Omental fat pad (tissue), 4 donors: ENCODE results near the gene SH3TC1. TPM values are rescaled to one million over a fixed set of nuclear protein-coding genes. Genes with fewer than 3 reads are reported as not detected.

Experiments
- ATAC-seq: fragments of 150-250 bp; one replicate; pipeline ENCODE4 v1.9.1; 2016; ENCODE audit warnings: mild to moderate bottlenecking, moderate library complexity; ENCODE audit not compliant: low FRiP score
- DNase-seq: peaks from one replicate; pipeline ENCODE4 v3.0.0-alpha.2; 2019; ENCODE audit warnings: low spot score
- CTCF ChIP-seq, 3 donors: fragments of 450-650 bp; IDR thresholded peaks; one replicate each; pipeline ENCODE4 v1.5.1; 2016 to 2017; ENCODE audit warnings: antibody characterized with exemption in 3 of 3, mild to moderate bottlenecking in 3 of 3, moderate library complexity in 2 of 3
- total RNA-seq, 4 donors: library from RNA; depleted of rRNA; stranded (reverse); fragments of >200 nt; gene quantifications; one replicate each; pipeline ENCODE4 v1.1.0, GENCODE V29; 2016

The SH3TC1 gene
- total RNA-seq, 4 donors from 2014 or later, result 23.0 to 70.3 (median 29.1) TPM

- DNase-seq, result no peak
- TF ChIP-seq CTCF (IDR thresholded peaks at IDR 0.05), result no peak
- ATAC-seq, result no peak
Measured at GRCh38 chr4:8250637-8251036, 51.5 kb downstream of the SH3TC1 start.

- no peak for ATAC-seq
- TF ChIP-seq CTCF (IDR thresholded peaks at IDR 0.05), result no peak
Measured at GRCh38 chr4:8251110-8251883, 52.2 kb downstream of the SH3TC1 start.

GRCh38 chr4:8252301-8253173 lies 53.4 kb downstream of the SH3TC1 start:
- DNase-seq (no peak), ATAC-seq (no peak)
- no peak for TF ChIP-seq CTCF (IDR thresholded peaks at IDR 0.05)

More at GRCh38 chr4:8251110-8251883, 52.2 kb downstream of the SH3TC1 start:
- DNase-seq, result no peak

- DNase-seq, result no peak
- TF ChIP-seq CTCF (IDR thresholded peaks at IDR 0.05), result no peak
Measured at GRCh38 chr4:8254076-8254475, 55.0 kb downstream of the SH3TC1 start.

GRCh38 chr4:8255698-8256441 lies 56.8 kb downstream of the SH3TC1 start:
- no peak for DNase-seq
- peak; percentile 35 for ATAC-seq
- TF ChIP-seq CTCF (IDR thresholded peaks at IDR 0.05), result no peak

More at GRCh38 chr4:8254076-8254475, 55.0 kb downstream of the SH3TC1 start:
- ATAC-seq, result no peak

GRCh38 chr4:8257854-8258253 lies 58.8 kb downstream of the SH3TC1 start:
- DNase-seq (no peak), ATAC-seq (no peak)
- TF ChIP-seq CTCF (IDR thresholded peaks at IDR 0.05), result no peak
